ENCODE results near the gene FAM240B.

FAM240B gene

GRCh38 chr9:38747067-38747466 is 27.1 kb upstream of the FAM240B start:
- H3K4me3 ChIP-seq (replicated peaks; ENCODE audit: low read depth, low read length), result no peak overlapping the region
- no peak for TF ChIP-seq CTCF (IDR thresholded peaks at IDR 0.05; ENCODE audit: low read length, missing control alignments)
- DNase-seq (ENCODE audit: low read depth), result no peak

GRCh38 chr9:38746303-38746702 is 26.4 kb upstream of the FAM240B start:
- no peak overlapping the region for H3K4me3 ChIP-seq (replicated peaks; ENCODE audit: low read depth, low read length)
- no peak for TF ChIP-seq CTCF (IDR thresholded peaks at IDR 0.05; ENCODE audit: low read length, missing control alignments)
- DNase-seq (ENCODE audit: low read depth), result no peak

- no peak for TF ChIP-seq CTCF (IDR thresholded peaks at IDR 0.05; ENCODE audit: low read length, missing control alignments)
- DNase-seq (ENCODE audit: low read depth), result no peak
- H3K4me3 ChIP-seq (replicated peaks; ENCODE audit: low read depth, low read length), result no peak overlapping the region
These were observed 24.6 kb upstream of the FAM240B start for GRCh38 chr9:38744484-38744883.

GRCh38 chr9:38737246-38737645 is 17.3 kb upstream of the FAM240B start:
- TF ChIP-seq CTCF (IDR thresholded peaks at IDR 0.05; ENCODE audit: low read length, missing control alignments), result no peak
- DNase-seq (ENCODE audit: low read depth), result no peak
- no peak overlapping the region for H3K4me3 ChIP-seq (replicated peaks; ENCODE audit: low read depth, low read length)

- no peak for TF ChIP-seq CTCF (IDR thresholded peaks at IDR 0.05; ENCODE audit: low read length, missing control alignments)
- DNase-seq (ENCODE audit: low read depth), result no peak
These were observed 14.9 kb upstream of the FAM240B start for GRCh38 chr9:38734831-38735230.

GRCh38 chr9:38733503-38733902 is 13.6 kb upstream of the FAM240B start:
- DNase-seq (ENCODE audit: low read depth), result no peak
- no peak for TF ChIP-seq CTCF (IDR thresholded peaks at IDR 0.05; ENCODE audit: low read length, missing control alignments)
- H3K4me3 ChIP-seq (replicated peaks; ENCODE audit: low read depth, low read length), result no peak overlapping the region

More at GRCh38 chr9:38734831-38735230, 14.9 kb upstream of the FAM240B start:
- no peak overlapping the region for H3K4me3 ChIP-seq (replicated peaks; ENCODE audit: low read depth, low read length)

GRCh38 chr9:38732885-38733284 is 13.0 kb upstream of the FAM240B start:
- H3K4me3 ChIP-seq (replicated peaks; ENCODE audit: low read depth, low read length), result no peak overlapping the region
- no peak for TF ChIP-seq CTCF (IDR thresholded peaks at IDR 0.05; ENCODE audit: low read length, missing control alignments)
- DNase-seq (ENCODE audit: low read depth), result no peak
